Vagina (tissue), 2 donors: Measurements from ENCODE around the gene DMAP1.

Source experiments
- CTCF ChIP-seq, 3 experiments: fragments of 450-650 bp in 2 of 3; fragments of 200-600 bp in 1 of 3; sonication (generic) in 1 of 3; IDR thresholded peaks; one replicate each; pipeline ENCODE4 v1.5.1; 2017 to 2019; ENCODE audit warnings: antibody characterized with exemption in 3 of 3, mild to moderate bottlenecking in 2 of 3, moderate library complexity in 2 of 3
- POLR2AphosphoS5 ChIP-seq, 2 donors: sonication (generic); formaldehyde crosslinking; IDR thresholded peaks; one replicate each; pipeline ENCODE4 v1.9.0; 2017; ENCODE audit warnings: antibody characterized with exemption in 2 of 2, mild to moderate bottlenecking in 2 of 2, low read depth in 1 of 2; ENCODE audit not compliant: insufficient read depth in 1 of 2

DNA sequence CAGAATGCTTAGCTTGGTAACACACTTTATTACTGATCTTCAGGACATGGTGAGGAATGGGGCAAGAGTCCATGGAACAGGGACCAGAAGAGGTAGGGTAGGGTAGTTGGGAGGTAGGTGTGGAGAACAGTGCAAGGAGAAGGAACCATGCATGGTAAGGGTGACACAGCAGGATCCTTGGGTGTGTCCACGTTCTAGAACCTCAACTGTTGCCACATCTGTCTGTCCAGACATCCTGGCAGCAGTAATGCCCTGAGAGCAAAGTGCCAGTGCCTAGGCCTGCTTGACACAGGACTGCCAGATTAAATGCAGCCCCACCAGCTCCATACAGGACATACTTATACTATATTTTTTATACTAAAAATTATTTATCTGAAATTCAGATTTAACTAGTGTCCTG lies 13.9 kb downstream of the DMAP1 start:
- no peak for TF ChIP-seq CTCF (IDR thresholded peaks at IDR 0.05)
- peak in 1 of 2 donors; percentile 39 for TF ChIP-seq POLR2AphosphoS5 (IDR thresholded peaks at IDR 0.05; ENCODE audit: insufficient read depth in 1 of 2, low read depth in 1 of 2)
